Smooth muscle cell (in vitro differentiated cells): ENCODE data around the gene FRMD5. TPM values are rescaled to one million over a fixed set of nuclear protein-coding genes. Genes with fewer than 3 reads are reported as not detected.

Experiments
- DNase-seq: peaks from one replicate; lab custom pipeline; 2025; ENCODE audit not compliant: unreplicated experiment; lab: John Stamatoyannopoulos, UW
- H2AFZ ChIP-seq: fragments of 200-600 bp; sonication (generic); 2 replicates; pipeline ENCODE4 v1.6.0; 2016; ENCODE audit warnings: antibody characterized with exemption, low read depth, mild to moderate bottlenecking
- H3F3A ChIP-seq: fragments of 200-600 bp; sonication (generic); 2 replicates; pipeline ENCODE4 v1.6.0; 2017; ENCODE audit warnings: antibody characterized with exemption, low read depth
- H3K27ac ChIP-seq: fragments of 200-600 bp; sonication (generic); 2 replicates; pipeline ENCODE4 v1.5.1; 2016; ENCODE audit warnings: low read depth, mild to moderate bottlenecking
- H3K27me3 ChIP-seq: fragments of 200-600 bp; sonication (generic); 2 replicates; pipeline ENCODE4 v1.6.1; 2016; ENCODE audit warnings: low read depth, mild to moderate bottlenecking
- H3K36me3 ChIP-seq: fragments of 200-600 bp; sonication (generic); 2 replicates; pipeline ENCODE4 v1.5.1; 2016; ENCODE audit warnings: low read depth
- H3K4me1 ChIP-seq: fragments of 200-600 bp; sonication (generic); 2 replicates; pipeline ENCODE4 v1.5.1; 2016; ENCODE audit warnings: low read depth
- H3K4me2 ChIP-seq: fragments of 200-600 bp; sonication (generic); 2 replicates; pipeline ENCODE4 v1.6.0; 2016; ENCODE audit warnings: mild to moderate bottlenecking
- H3K4me3 ChIP-seq: fragments of 200-600 bp; sonication (generic); 2 replicates; pipeline ENCODE4 v1.5.1; 2016; ENCODE audit warnings: mild to moderate bottlenecking
- H3K79me2 ChIP-seq: fragments of 200-600 bp; sonication (generic); 2 replicates; pipeline ENCODE4 v1.6.0; 2016; ENCODE audit warnings: low read depth, mild to moderate bottlenecking
- H3K9ac ChIP-seq: fragments of 200-600 bp; sonication (generic); 2 replicates; pipeline ENCODE4 v1.6.0; 2016; ENCODE audit warnings: low read depth
- H3K9me3 ChIP-seq: fragments of 200-600 bp; sonication (generic); replicated peaks from 2 replicates; pipeline ENCODE4 v1.5.1; 2016; ENCODE audit warnings: low read depth
- H4K20me1 ChIP-seq: fragments of 200-600 bp; sonication (generic); 2 replicates; pipeline ENCODE4 v1.6.0; 2016; ENCODE audit warnings: low read depth
- CTCF ChIP-seq: fragments of 200-600 bp; sonication (generic); IDR thresholded peaks from 2 replicates; pipeline ENCODE4 v1.5.1; 2017; ENCODE audit warnings: borderline replicate concordance, mild to moderate bottlenecking, antibody characterized with exemption; ENCODE audit not compliant: insufficient read depth, poor library complexity, severe bottlenecking
- WGBS: methylation state at CpG from one replicate; pipeline ENCODE4 v1.1.7; 2016; ENCODE audit warnings: low lambda C conversion rate; 5-methylcytosine and 5-hydroxymethylcytosine counted together
- polyA plus RNA-seq: library from polyadenylated mRNA; unstranded; fragments of >200 nt; fragmentation: Nextera tagmentation; extraction: Ambion mirVana; gene quantifications from 2 replicates; pipeline ENCODE4 v1.2.1, GENCODE V29; 2016
- total RNA-seq: library from RNA; depleted of rRNA; stranded (reverse); fragments of >200 nt; gene quantifications from 2 replicates; pipeline ENCODE4 v1.2.3, GENCODE V29; 2014

FRMD5 gene
- total and polyA plus RNA-seq, 2 experiments from 2014 or later = 0.46 to 7.2 TPM

- Histone ChIP-seq H3K4me3 (no peak overlapping the region), H3K36me3 (no peaks in the 10 kb centered on the region), H2AFZ (no peak overlapping the region), H3K27me3 (no peaks in the 10 kb centered on the region), H3K4me1 (no peaks in the 10 kb centered on the region), H3K9ac (no peak overlapping the region), H3K79me2 (no peaks in the 10 kb centered on the region), H3F3A (no peaks in the 10 kb centered on the region), H3K4me2 (no peak overlapping the region), H3K9me3 (no peaks in the 10 kb centered on the region), H3K27ac (no peak overlapping the region), H4K20me1 (no peaks in the 10 kb centered on the region)
- WGBS = 80% methylated on average over 2 of the region's 2 CpGs
- no peak for TF ChIP-seq CTCF
- no peak for DNase-seq
Measured at GRCh38 chr15:43981576-43981975, 213.5 kb downstream of the FRMD5 start.

- no peaks in the 10 kb centered on the region for H4K20me1 ChIP-seq
- no peak for TF ChIP-seq CTCF
- DNase-seq = no peak
- H3K27me3 ChIP-seq = no peaks in the 10 kb centered on the region
- H3K36me3 ChIP-seq = no peaks in the 10 kb centered on the region
- no peak overlapping the region for H3K4me2 ChIP-seq
- peaks cover 8% of the 10 kb centered on the region for H3K4me1 ChIP-seq
- H3F3A ChIP-seq = no peaks in the 10 kb centered on the region
- no peak overlapping the region for H2AFZ ChIP-seq
- no peak overlapping the region for H3K27ac ChIP-seq
- no peaks in the 10 kb centered on the region for H3K79me2 ChIP-seq
- WGBS = 82% methylated on average over 5 of the region's 5 CpGs
- no peak overlapping the region for H3K4me3 ChIP-seq
- H3K9me3 ChIP-seq = no peaks in the 10 kb centered on the region
- H3K9ac ChIP-seq = no peak overlapping the region
Measured at GRCh38 chr15:43977072-43977884, 217.8 kb downstream of the FRMD5 start.

- no peak for DNase-seq
- no peak overlapping the region for H3K9ac ChIP-seq
- no peak overlapping the region for H3K4me3 ChIP-seq
- no peaks in the 10 kb centered on the region for H3K36me3 ChIP-seq
- H4K20me1 ChIP-seq = no peaks in the 10 kb centered on the region
- H3K4me2 ChIP-seq = no peak overlapping the region
- WGBS = 95% methylated on average over 1 of the region's 1 CpG
- no peaks in the 10 kb centered on the region for H3K9me3 ChIP-seq
- H3F3A ChIP-seq = no peaks in the 10 kb centered on the region
- peaks cover 8% of the 10 kb centered on the region for H3K4me1 ChIP-seq
- H3K27me3 ChIP-seq = no peaks in the 10 kb centered on the region
- H3K27ac ChIP-seq = no peak overlapping the region
- no peak for TF ChIP-seq CTCF
- H2AFZ ChIP-seq = no peak overlapping the region
- H3K79me2 ChIP-seq = no peaks in the 10 kb centered on the region
Measured at GRCh38 chr15:43975770-43976169, 219.3 kb downstream of the FRMD5 start.

GRCh38 chr15:43975326-43975725 lies 219.7 kb downstream of the FRMD5 start:
- no peaks in the 10 kb centered on the region for H3K79me2 ChIP-seq
- no peak for TF ChIP-seq CTCF
- no peak overlapping the region for H3K4me3 ChIP-seq
- WGBS = 80% methylated on average over 4 of the region's 4 CpGs
- no peaks in the 10 kb centered on the region for H3K27me3 ChIP-seq
- H3K36me3 ChIP-seq = no peaks in the 10 kb centered on the region
- H3K4me2 ChIP-seq = no peak overlapping the region
- no peaks in the 10 kb centered on the region for H3K9me3 ChIP-seq
- no peaks in the 10 kb centered on the region for H3F3A ChIP-seq
- no peak overlapping the region for H3K9ac ChIP-seq
- H3K4me1 ChIP-seq = peaks cover 8% of the 10 kb centered on the region
- no peak overlapping the region for H3K27ac ChIP-seq
- no peak for DNase-seq
- H4K20me1 ChIP-seq = no peaks in the 10 kb centered on the region
- no peak overlapping the region for H2AFZ ChIP-seq
